ENCODE measurements around the gene MAPK10. TPM values are rescaled to one million over a fixed set of nuclear protein-coding genes. Genes with fewer than 3 reads are reported as not detected.

MAPK10 gene
- total RNA-seq, 2 donors from 2014 or later = 49.7 to 64.9 TPM

DNA sequence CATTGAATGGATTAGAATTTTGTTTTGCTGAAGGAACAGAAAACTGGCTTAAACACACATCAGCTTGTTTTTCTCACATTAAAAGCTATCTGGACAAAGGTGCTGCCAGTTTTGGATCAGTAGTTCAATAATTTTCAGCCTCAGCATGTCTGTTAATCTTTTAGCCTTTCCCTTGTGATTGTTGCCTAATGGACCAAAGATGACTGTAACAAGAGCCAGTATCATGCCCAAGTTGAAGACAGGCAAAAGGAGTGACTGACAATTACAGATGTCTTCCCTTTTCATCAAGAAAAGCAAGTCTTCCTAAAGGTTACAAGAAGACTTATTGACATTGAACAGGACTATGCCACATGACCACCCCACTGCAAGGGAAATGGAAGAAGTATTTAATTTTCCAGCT, 419.7 kb downstream of the MAPK10 start:
- no peaks in the 10 kb centered on the region for H3K27me3 ChIP-seq (replicated peaks; ENCODE audit: insufficient read depth)
- H3K36me3 ChIP-seq = no peaks in the 10 kb centered on the region
- DNase-seq (ENCODE audit: low spot score) = no peak
- no peak overlapping the region for H3K27ac ChIP-seq
- no peaks in the 10 kb centered on the region for H3K9me3 ChIP-seq
- H3K4me1 ChIP-seq (replicated peaks) = no peaks in the 10 kb centered on the region
- intact Hi-C loops (cut with DNase I) = no loop called here
- TF ChIP-seq CTCF (IDR thresholded peaks at IDR 0.05) = no peak
- TF ChIP-seq POLR2A (IDR thresholded peaks at IDR 0.05) = no peak
- TF ChIP-seq POLR2AphosphoS5 (IDR thresholded peaks at IDR 0.05) = no peak
- H3K4me3 ChIP-seq = no peak overlapping the region

Small RNA genes within 50 kb of the gene (small RNA-seq; reads per million reads assigned to genes)
- gene RN7SKP96 = 0 reads per million in 2 donors

Other genes starting within 250 kb of the MAPK10 start
- gene PTPN13, start 234.3 kb upstream of the MAPK10 start, total RNA-seq = 10 to 100 TPM; 24.6 to 61.2 TPM

All from prostate gland (tissue), 2 donors.